ENCODE results near the gene SH3D19.
"Not testable (repeated sequence)": the region's sequence is repeated elsewhere in the genome, so short reads cannot be mapped to it uniquely, and the experiment has no call there.

The SH3D19 gene

GRCh38 chr4:151294833-151295496 lies 30.4 kb downstream of the SH3D19 start:
- DNase-seq (ENCODE audit: insufficient read length, low spot score) (no peak), FAIRE-seq (no peak)
- no peak for TF ChIP-seq SPI1 (IDR thresholded peaks at IDR 0.05; ENCODE audit: low read depth, low read length)
- no peak for TF ChIP-seq PAX5 (IDR thresholded peaks at IDR 0.05; ENCODE audit: insufficient read depth, low read length, severe bottlenecking)
- no peak for TF ChIP-seq POU2F2 (IDR thresholded peaks at IDR 0.05; ENCODE audit: low read depth, low read length)
- no peak for TF ChIP-seq POLR2A (IDR thresholded peaks at IDR 0.05; ENCODE audit: low read depth, low read length)
- no peak for TF ChIP-seq POLR2AphosphoS5 (IDR thresholded peaks at IDR 0.05; ENCODE audit: low read depth, low read length)
- TF ChIP-seq TAF1 (IDR thresholded peaks at IDR 0.05; ENCODE audit: low read depth, low read length), result no peak

DNA sequence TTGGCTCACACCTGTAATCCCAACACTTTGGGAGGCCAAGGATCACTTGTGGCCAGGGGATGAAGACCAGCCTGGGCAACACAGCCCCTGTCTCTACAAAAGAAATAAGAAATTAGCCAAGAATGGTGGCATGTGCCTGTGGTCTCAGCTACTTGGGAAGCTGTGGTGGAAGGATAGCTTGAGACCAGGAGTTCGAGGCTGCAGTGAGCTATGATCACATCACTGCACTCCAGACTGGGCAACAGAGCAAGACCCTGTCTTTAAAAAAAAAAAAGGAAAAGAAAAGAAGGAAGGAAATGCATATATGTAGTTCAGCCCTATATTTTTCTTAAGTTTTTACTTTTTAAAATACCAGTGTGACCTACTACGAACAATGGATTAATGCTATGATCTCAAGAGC lies 33.4 kb downstream of the SH3D19 start:
- FAIRE-seq (no peak), DNase-seq (ENCODE audit: insufficient read length, low spot score) (no peak)
- no peak for TF ChIP-seq POLR2AphosphoS5 (IDR thresholded peaks at IDR 0.05; ENCODE audit: low read depth, low read length)
- TF ChIP-seq PAX5 (IDR thresholded peaks at IDR 0.05; ENCODE audit: insufficient read depth, low read length, severe bottlenecking), result no peak
- TF ChIP-seq POU2F2 (IDR thresholded peaks at IDR 0.05; ENCODE audit: low read depth, low read length), result no peak
- TF ChIP-seq SPI1 (IDR thresholded peaks at IDR 0.05; ENCODE audit: low read depth, low read length), result no peak
- no peak for TF ChIP-seq TAF1 (IDR thresholded peaks at IDR 0.05; ENCODE audit: low read depth, low read length)
- TF ChIP-seq POLR2A (IDR thresholded peaks at IDR 0.05; ENCODE audit: low read depth, low read length), result no peak

GRCh38 chr4:151291485-151291884 lies 33.9 kb downstream of the SH3D19 start:
- no peak for DNase-seq (ENCODE audit: insufficient read length, low spot score)
- TF ChIP-seq PAX5 (IDR thresholded peaks at IDR 0.05; ENCODE audit: insufficient read depth, low read length, severe bottlenecking) (no peak), POLR2AphosphoS5 (IDR thresholded peaks at IDR 0.05; ENCODE audit: low read depth, low read length) (no peak), TAF1 (IDR thresholded peaks at IDR 0.05; ENCODE audit: low read depth, low read length) (no peak), SPI1 (IDR thresholded peaks at IDR 0.05; ENCODE audit: low read depth, low read length) (no peak), POLR2A (IDR thresholded peaks at IDR 0.05; ENCODE audit: low read depth, low read length) (no peak), POU2F2 (IDR thresholded peaks at IDR 0.05; ENCODE audit: low read depth, low read length) (no peak)
- no peak for FAIRE-seq

- DNase-seq (ENCODE audit: insufficient read length, low spot score) (no peak), FAIRE-seq (no peak)
- TF ChIP-seq POU2F2 (IDR thresholded peaks at IDR 0.05; ENCODE audit: low read depth, low read length) (no peak), SPI1 (IDR thresholded peaks at IDR 0.05; ENCODE audit: low read depth, low read length) (no peak), POLR2AphosphoS5 (IDR thresholded peaks at IDR 0.05; ENCODE audit: low read depth, low read length) (no peak), PAX5 (IDR thresholded peaks at IDR 0.05; ENCODE audit: insufficient read depth, low read length, severe bottlenecking) (no peak), TAF1 (IDR thresholded peaks at IDR 0.05; ENCODE audit: low read depth, low read length) (no peak), POLR2A (IDR thresholded peaks at IDR 0.05; ENCODE audit: low read depth, low read length) (no peak)
These were observed 38.0 kb downstream of the SH3D19 start for GRCh38 chr4:151287409-151287808.

DNA sequence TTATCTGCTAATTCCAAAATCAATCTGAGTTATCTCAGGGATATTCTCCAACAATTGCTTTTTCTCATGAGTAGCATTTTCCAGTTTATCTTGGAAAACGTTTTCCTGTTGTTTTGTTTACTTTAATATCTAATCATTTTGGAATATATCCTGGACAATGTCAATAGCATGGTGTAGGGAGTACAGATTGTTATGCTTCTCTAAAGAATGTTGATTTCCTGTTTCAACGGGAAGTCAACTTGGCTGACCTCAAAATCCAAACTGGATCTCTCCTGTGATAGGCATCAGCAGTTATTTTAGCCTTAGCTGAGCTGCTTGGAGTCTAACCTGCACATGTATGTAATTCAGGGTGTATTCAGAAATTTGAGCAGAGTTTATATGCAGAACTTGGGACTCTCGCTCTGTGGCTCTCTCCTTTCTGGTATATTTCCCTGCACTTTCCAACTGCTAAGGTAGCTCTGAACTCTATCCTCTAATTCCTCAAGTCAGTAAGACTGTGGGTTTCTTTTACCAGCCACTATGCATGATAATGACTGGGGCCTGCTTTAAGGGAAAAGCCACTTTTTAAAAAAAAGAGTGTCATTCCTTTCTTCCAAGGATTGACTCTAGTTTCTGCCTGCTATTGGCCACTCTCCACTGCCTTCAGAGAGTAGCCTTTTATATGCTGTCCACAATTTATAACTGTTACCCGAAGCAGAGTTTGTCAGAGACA lies 40.7 kb downstream of the SH3D19 start:
- no peak for DNase-seq (ENCODE audit: insufficient read length, low spot score)
- no peak for TF ChIP-seq POLR2A (IDR thresholded peaks at IDR 0.05; ENCODE audit: low read depth, low read length)
- no peak for FAIRE-seq

DNA sequence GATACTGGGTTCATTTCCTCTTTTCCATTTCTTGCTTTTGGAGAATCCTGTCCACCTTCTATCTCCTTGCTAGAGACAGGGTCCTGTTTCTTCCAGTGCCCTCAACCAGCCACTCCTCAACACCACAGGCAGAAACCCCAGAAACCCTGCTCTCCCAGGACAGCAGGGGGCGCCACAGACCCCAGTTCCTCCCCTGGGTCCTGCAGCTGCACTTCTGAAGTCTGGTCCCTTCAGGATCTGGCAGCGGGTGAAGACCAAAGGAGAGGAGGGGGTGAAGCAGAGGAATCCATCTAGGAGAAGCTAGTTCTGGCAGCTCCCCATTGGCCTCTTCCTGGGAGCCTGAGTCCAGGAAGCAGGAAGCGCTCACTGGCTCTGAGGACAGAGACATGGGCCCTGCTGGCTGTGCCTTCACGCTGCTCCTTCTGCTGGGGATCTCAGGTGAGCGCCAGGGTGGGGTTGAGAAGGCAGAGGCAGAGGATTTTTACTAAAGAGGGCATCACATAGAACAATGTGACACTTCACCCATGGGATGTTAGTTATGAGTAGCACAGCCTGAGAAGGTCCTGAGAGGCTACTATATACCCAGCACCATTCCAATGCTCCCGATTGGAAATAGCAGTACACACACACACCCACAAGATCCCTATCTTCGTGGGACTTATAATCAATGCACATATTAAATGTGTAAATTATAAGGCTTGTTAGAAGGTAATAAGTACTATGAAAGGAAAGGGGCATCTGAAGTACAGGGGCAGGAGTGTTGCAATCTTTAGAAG lies 48.4 kb downstream of the SH3D19 start, which contains the start of gene PRSS48:
PRSS48 (plus strand) TSS at position 375 of the 776 bp plus-strand sequence; CDS start at position 387, 12 bp downstream.
- DNase-seq (ENCODE audit: insufficient read length, low spot score), result peak; percentile 39
- no peak for TF ChIP-seq POLR2AphosphoS5 (IDR thresholded peaks at IDR 0.05; ENCODE audit: low read depth, low read length)
- peak; percentile 29; the same call in 1 of the 2 replicates for TF ChIP-seq SPI1 (IDR thresholded peaks at IDR 0.05; ENCODE audit: low read depth, low read length)
- no peak for FAIRE-seq

DNA sequence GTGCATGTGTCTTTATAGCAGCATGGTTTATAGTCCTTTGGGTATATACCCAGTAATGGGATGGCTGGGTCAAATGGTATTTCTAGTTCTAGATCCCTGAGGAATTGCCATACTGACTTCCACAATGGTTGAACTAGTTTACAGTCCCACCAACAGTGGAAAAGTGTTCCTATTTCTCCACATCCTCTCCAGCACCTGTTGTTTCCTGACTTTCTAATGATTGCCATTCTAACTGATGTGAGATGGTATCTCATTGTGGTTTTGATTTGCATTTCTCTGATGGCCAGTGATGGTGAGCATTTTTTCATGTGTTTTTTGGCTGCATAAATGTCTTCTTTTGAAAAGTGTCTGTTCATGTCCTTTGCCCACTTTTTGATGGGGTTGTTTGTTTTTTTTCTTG lies 56.5 kb downstream of the SH3D19 start:
- DNase-seq (ENCODE audit: insufficient read length, low spot score); FAIRE-seq: not testable (repeated sequence)

DNA sequence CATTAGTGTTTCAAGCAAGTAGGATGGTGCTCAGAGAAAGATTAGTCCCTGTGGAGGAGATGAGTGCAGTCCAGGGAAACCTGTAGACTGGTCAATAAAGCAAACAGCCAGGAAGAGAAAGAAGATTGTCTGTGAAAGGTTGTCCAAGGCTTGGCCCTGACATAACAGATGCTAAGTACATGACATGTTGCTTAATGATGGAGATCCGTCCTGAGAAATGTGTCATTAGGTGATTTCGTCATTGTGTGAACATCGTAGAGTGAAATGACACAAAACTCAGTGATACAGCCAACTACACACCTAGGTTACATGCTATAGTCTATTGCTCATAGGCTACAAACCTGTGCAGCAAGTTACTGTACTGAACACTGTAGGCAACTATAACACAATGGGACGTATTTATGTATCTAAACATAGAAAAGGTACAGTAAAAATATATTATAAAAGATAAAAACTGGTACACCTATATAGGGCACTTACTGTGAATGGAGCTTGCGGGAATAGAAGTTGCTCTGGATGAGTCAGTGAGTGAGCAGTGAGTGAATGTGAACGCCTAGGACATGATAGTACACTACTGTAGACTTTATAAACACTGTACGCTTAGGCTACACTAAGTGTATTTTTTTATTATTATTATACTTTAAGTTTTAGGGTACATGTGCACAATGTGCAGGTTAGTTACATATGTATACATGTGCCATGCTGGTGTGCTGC lies 57.4 kb downstream of the SH3D19 start:
- FAIRE-seq (no peak), DNase-seq (ENCODE audit: insufficient read length, low spot score) (no peak)
- no peak for TF ChIP-seq POLR2AphosphoS5 (IDR thresholded peaks at IDR 0.05; ENCODE audit: low read depth, low read length)
- TF ChIP-seq POLR2A (IDR thresholded peaks at IDR 0.05; ENCODE audit: low read depth, low read length), result no peak
- TF ChIP-seq POU2F2 (IDR thresholded peaks at IDR 0.05; ENCODE audit: low read depth, low read length), result no peak
- TF ChIP-seq TAF1 (IDR thresholded peaks at IDR 0.05; ENCODE audit: low read depth, low read length), result no peak
- TF ChIP-seq SPI1 (IDR thresholded peaks at IDR 0.05; ENCODE audit: low read depth, low read length), result no peak
- TF ChIP-seq PAX5 (IDR thresholded peaks at IDR 0.05; ENCODE audit: insufficient read depth, low read length, severe bottlenecking), result no peak

- FAIRE-seq, result no peak
- no peak for DNase-seq (ENCODE audit: insufficient read length, low spot score)
- TF ChIP-seq POLR2AphosphoS5 (IDR thresholded peaks at IDR 0.05; ENCODE audit: low read depth, low read length) (no peak), TAF1 (IDR thresholded peaks at IDR 0.05; ENCODE audit: low read depth, low read length) (no peak), SPI1 (IDR thresholded peaks at IDR 0.05; ENCODE audit: low read depth, low read length) (no peak), PAX5 (IDR thresholded peaks at IDR 0.05; ENCODE audit: insufficient read depth, low read length, severe bottlenecking) (no peak), POLR2A (IDR thresholded peaks at IDR 0.05; ENCODE audit: low read depth, low read length) (no peak), POU2F2 (IDR thresholded peaks at IDR 0.05; ENCODE audit: low read depth, low read length) (no peak)
These were observed 58.3 kb downstream of the SH3D19 start for GRCh38 chr4:151267104-151267503.

Data from GM12891 (cell line).